Measurements from ENCODE around the gene HBZ.
"Not testable (repeated sequence)": the region's sequence is repeated elsewhere in the genome, so short reads cannot be mapped to it uniquely, and the experiment has no call there.

The HBZ gene

GRCh38 chr16:164827-165538, 12.5 kb downstream of the HBZ start:
- DNase-seq (ENCODE audit: low read depth in 3 of 3) = no peak

GRCh38 chr16:165539-166374, 13.3 kb downstream of the HBZ start, which contains the start of gene HBM:
Gene HBM (plus strand): TSS chr16:165978. CDS start chr16:165998, 20 bp downstream.
- no peak for DNase-seq (ENCODE audit: low read depth in 3 of 3)

- DNase-seq (ENCODE audit: low read depth in 3 of 3) = no peak
These were observed 14.1 kb downstream of the HBZ start for GRCh38 chr16:166375-167121.

- no peak for DNase-seq (ENCODE audit: low read depth in 3 of 3)
These were observed 14.8 kb downstream of the HBZ start for GRCh38 chr16:167122-167690.

- DNase-seq (ENCODE audit: low read depth in 3 of 3) = no peak
These were observed 16.0 kb downstream of the HBZ start for GRCh38 chr16:168424-168823.

- no peak for DNase-seq (ENCODE audit: low read depth in 3 of 3)
These were observed 16.6 kb downstream of the HBZ start for GRCh38 chr16:169014-169413.

- not testable (repeated sequence) for DNase-seq (ENCODE audit: low read depth in 3 of 3)
These were observed 17.7 kb downstream of the HBZ start for GRCh38 chr16:170088-170507.

- DNase-seq (ENCODE audit: low read depth in 3 of 3) = no peak
These were observed 18.3 kb downstream of the HBZ start for GRCh38 chr16:170788-171187.

- DNase-seq (ENCODE audit: low read depth in 3 of 3) = not testable (repeated sequence)
These were observed 20.0 kb downstream of the HBZ start, which contains the start of gene HBA2 for GRCh38 chr16:172374-172941. Gene HBA2 (plus strand): TSS chr16:172876. CDS start chr16:172913, 37 bp downstream.

GRCh38 chr16:173211-173854, 20.9 kb downstream of the HBZ start:
- not testable (repeated sequence) for DNase-seq (ENCODE audit: low read depth in 3 of 3)

GRCh38 chr16:173928-174769, 21.7 kb downstream of the HBZ start:
- not testable (repeated sequence) for DNase-seq (ENCODE audit: low read depth in 3 of 3)

- DNase-seq (ENCODE audit: low read depth in 3 of 3) = no peak
These were observed 22.8 kb downstream of the HBZ start for GRCh38 chr16:175011-175949.

- not testable (repeated sequence) for DNase-seq (ENCODE audit: low read depth in 3 of 3)
These were observed 23.6 kb downstream of the HBZ start for GRCh38 chr16:176006-176405.

- DNase-seq (ENCODE audit: low read depth in 3 of 3) = not testable (repeated sequence)
These were observed 24.3 kb downstream of the HBZ start, which contains the start of gene HBA1 for GRCh38 chr16:176477-177382. Gene HBA1 (plus strand): TSS chr16:176680. CDS start chr16:176717, 37 bp downstream.

- DNase-seq (ENCODE audit: low read depth in 3 of 3) = no peak
These were observed 25.0 kb downstream of the HBZ start for GRCh38 chr16:177394-177822.

GRCh38 chr16:177981-178667, 25.7 kb downstream of the HBZ start:
- no peak for DNase-seq (ENCODE audit: low read depth in 3 of 3)

- DNase-seq (ENCODE audit: low read depth in 3 of 3) = no peak
These were observed 26.2 kb downstream of the HBZ start for GRCh38 chr16:178668-179015.
